GM12864 (cell line): ENCODE results near the gene RABAC1.
A peak's percentile ranks its signal among the peaks of the same experiment; 100 is the strongest.

ENCODE experiments used
- DNase-seq: peaks from one replicate; pipeline ENCODE4 v3.0.0-alpha.2; 2011; ENCODE audit warnings: low read depth
- H3K4me3 ChIP-seq: 2 replicates; pipeline ENCODE4 v1.5.1; 2011; ENCODE audit warnings: mild to moderate bottlenecking, low read depth, low read length, control low read depth
- CTCF ChIP-seq: IDR thresholded peaks from 2 replicates; pipeline ENCODE4 v1.5.1; 2011; ENCODE audit warnings: low read depth, mild to moderate bottlenecking, moderate library complexity, low read length, control low read depth, inconsistent platforms; ENCODE audit errors: missing control alignments

RABAC1 gene

GRCh38 chr19:41936961-41937360 is 22.2 kb downstream of the RABAC1 start:
- no peak for TF ChIP-seq CTCF
- DNase-seq = no peak
- H3K4me3 ChIP-seq = no peak overlapping the region

GRCh38 chr19:41936416-41936850 is 22.7 kb downstream of the RABAC1 start:
- no peak for TF ChIP-seq CTCF

GRCh38 chr19:41935760-41936415 is 23.2 kb downstream of the RABAC1 start:
- no peak for TF ChIP-seq CTCF
- no peak for DNase-seq

More at GRCh38 chr19:41936416-41936850, 22.7 kb downstream of the RABAC1 start:
- DNase-seq = no peak
- H3K4me3 ChIP-seq = no peak overlapping the region

GRCh38 chr19:41934849-41935374 is 24.2 kb downstream of the RABAC1 start:
- no peak overlapping the region for H3K4me3 ChIP-seq
- no peak for DNase-seq
- peak; percentile 91 for TF ChIP-seq CTCF

More at GRCh38 chr19:41935760-41936415, 23.2 kb downstream of the RABAC1 start:
- H3K4me3 ChIP-seq = no peak overlapping the region

- no peak for TF ChIP-seq CTCF
- DNase-seq = no peak
Observed at GRCh38 chr19:41933693-41934426, 25.3 kb downstream of the RABAC1 start.

GRCh38 chr19:41932720-41933332 is 26.3 kb downstream of the RABAC1 start:
- no peak overlapping the region for H3K4me3 ChIP-seq
- no peak for DNase-seq
- no peak for TF ChIP-seq CTCF

More at GRCh38 chr19:41933693-41934426, 25.3 kb downstream of the RABAC1 start:
- H3K4me3 ChIP-seq = no peak overlapping the region
